IMR-90 (cell line): ENCODE results near the gene BDH1. TPM values are rescaled to one million over a fixed set of nuclear protein-coding genes. Genes with fewer than 3 reads are reported as not detected.

Experiments used
- ATAC-seq: fragments of 200-7000 bp; cut with Tn5 transposase; 2 replicates; pipeline ENCODE4 v1.9.1; 2020; ENCODE audit warnings: low read depth, mild to moderate bottlenecking, moderate library complexity
- BruUV-seq: library from RNA; stranded (reverse); fragments of 400-500 nt; replicated peaks from 2 replicates; lab custom pipeline; 2021; lab: Mats Ljungman, UMichigan
- CTCF ChIA-PET: fragments of 300-600 bp; formaldehyde crosslinking; extraction: SDS; loops from one replicate; lab custom pipeline; 2021; ENCODE audit warnings: antibody characterized with exemption; lab: Yijun Ruan, JAX
- POLR2A ChIA-PET: fragments of 300-600 bp; sonication (Branson Sonifier 250); formaldehyde crosslinking; loops from one replicate; lab custom pipeline; 2022; ENCODE audit warnings: antibody characterized with exemption; ENCODE audit not compliant: unreplicated experiment; lab: Charles Lee
- DNase-seq: peaks from one replicate; pipeline ENCODE4 v3.0.0; 2013
- H2AFZ ChIP-seq: replicated peaks from 2 replicates; pipeline ENCODE3; 2013; ENCODE audit warnings: low read length, mild to moderate bottlenecking; ENCODE audit not compliant: poor library complexity
- H2AK5ac ChIP-seq: 2 replicates; pipeline ENCODE4 v1.6.1; 2013; ENCODE audit warnings: low read depth, low read length, inconsistent platforms
- H2AK9ac ChIP-seq: replicated peaks from 2 replicates; pipeline ENCODE3; 2013; ENCODE audit warnings: mild to moderate bottlenecking, low read depth, low read length, moderate library complexity; ENCODE audit not compliant: poor library complexity
- H2BK120ac ChIP-seq: 2 replicates; pipeline ENCODE4 v1.6.1; 2013; ENCODE audit warnings: low read depth, low read length, inconsistent platforms
- H2BK15ac ChIP-seq: 3 replicates; pipeline ENCODE4 v1.6.1; 2013; ENCODE audit warnings: low read depth, low read length, inconsistent platforms
- H2BK20ac ChIP-seq: 2 replicates; pipeline ENCODE4 v1.6.1; 2013; ENCODE audit warnings: low read depth, mild to moderate bottlenecking, inconsistent platforms, low read length, moderate library complexity
- H2BK5ac ChIP-seq: 2 replicates; pipeline ENCODE4 v1.6.1; 2013; ENCODE audit warnings: mild to moderate bottlenecking, low read depth, low read length, inconsistent platforms; ENCODE audit not compliant: poor library complexity, severe bottlenecking
- H3K14ac ChIP-seq: replicated peaks from 2 replicates; pipeline ENCODE4 v1.6.1; 2013; ENCODE audit warnings: low read depth, low read length, inconsistent platforms
- H3K18ac ChIP-seq: 2 replicates; pipeline ENCODE4 v1.6.1; 2013; ENCODE audit warnings: low read depth, low read length, control low read depth
- H3K23ac ChIP-seq: 2 replicates; pipeline ENCODE4 v1.6.1; 2013; ENCODE audit warnings: low read depth, low read length, inconsistent platforms
- H3K27ac ChIP-seq: 2 replicates; pipeline ENCODE4 v1.5.1; 2013; ENCODE audit warnings: mild to moderate bottlenecking, control low read depth, low read length; ENCODE audit not compliant: insufficient read depth
- H3K27me3 ChIP-seq: 2 replicates; pipeline ENCODE4 v1.6.1; 2013; ENCODE audit warnings: low read length; ENCODE audit not compliant: control insufficient read depth, insufficient read depth
- H3K36me3 ChIP-seq: 2 replicates; pipeline ENCODE4 v1.6.1; 2013; ENCODE audit warnings: low read length, mixed read lengths; ENCODE audit not compliant: control insufficient read depth, insufficient read depth
- H3K4ac ChIP-seq: 2 replicates; pipeline ENCODE4 v1.6.1; 2013; ENCODE audit warnings: low read depth, low read length, inconsistent platforms
- H3K4me1 ChIP-seq: 2 replicates; pipeline ENCODE4 v1.6.1; 2013; ENCODE audit warnings: low read length, mixed read lengths; ENCODE audit not compliant: control insufficient read depth, insufficient read depth
- H3K4me2 ChIP-seq: 2 replicates; pipeline ENCODE4 v1.6.1; 2013; ENCODE audit warnings: low read depth, mild to moderate bottlenecking, control low read depth, low read length, moderate library complexity
- H3K4me3 ChIP-seq: 2 replicates; pipeline ENCODE4 v1.5.1; 2013; ENCODE audit warnings: low read depth, mild to moderate bottlenecking, control low read depth, low read length, moderate library complexity; ENCODE audit not compliant: insufficient read depth
- H3K56ac ChIP-seq: 2 replicates; pipeline ENCODE4 v1.6.1; 2013; ENCODE audit warnings: low read length, inconsistent platforms; ENCODE audit not compliant: insufficient read depth; ENCODE audit errors: extremely low read depth
- H3K79me1 ChIP-seq, 2 experiments: 2 replicates each; pipeline ENCODE4 v1.6.1; 2013; ENCODE audit warnings: low read length in 2 of 2, inconsistent platforms in 1 of 2, low read depth in 1 of 2
- H3K9ac ChIP-seq: 2 replicates; pipeline ENCODE4 v1.6.1; 2013; ENCODE audit warnings: low read depth, low read length, control low read depth
- H3K9me1 ChIP-seq: 2 replicates; pipeline ENCODE4 v1.6.1; 2013; ENCODE audit warnings: low read length, inconsistent platforms; ENCODE audit not compliant: insufficient read depth
- H3K9me3 ChIP-seq: 2 replicates; pipeline ENCODE4 v1.6.1; 2013; ENCODE audit warnings: low read length; ENCODE audit not compliant: control insufficient read depth, insufficient read depth
- H4K20me1 ChIP-seq: 2 replicates; pipeline ENCODE4 v1.6.1; 2013; ENCODE audit warnings: low read length, inconsistent platforms; ENCODE audit not compliant: insufficient read depth
- H4K5ac ChIP-seq: 2 replicates; pipeline ENCODE4 v1.6.1; 2013; ENCODE audit warnings: mild to moderate bottlenecking, low read depth, low read length, control low read depth
- H4K8ac ChIP-seq, 2 experiments: 2 replicates each; pipeline ENCODE4 v1.6.1; 2013; ENCODE audit warnings: low read depth in 2 of 2, low read length in 2 of 2, control low read depth in 1 of 2, inconsistent platforms in 1 of 2
- H4K91ac ChIP-seq: 2 replicates; pipeline ENCODE4 v1.6.1; 2013; ENCODE audit warnings: low read depth, low read length, inconsistent platforms; ENCODE audit not compliant: insufficient read depth
- BHLHE40 ChIP-seq: fragments of 150-350 bp; IDR thresholded peaks from 2 replicates; pipeline ENCODE4 v1.6.1; 2016; ENCODE audit warnings: mild to moderate bottlenecking, low read depth, low read length
- FOS ChIP-seq: fragments of 150-350 bp; IDR thresholded peaks from 2 replicates; pipeline ENCODE4 v1.6.1; 2016; ENCODE audit warnings: low read depth, low read length
- POLR2A ChIP-seq: IDR thresholded peaks from 2 replicates; pipeline ENCODE4 v1.6.1; 2012; ENCODE audit warnings: mild to moderate bottlenecking, low read depth, low read length
- RAD21 ChIP-seq: IDR thresholded peaks from 2 replicates; pipeline ENCODE4 v1.6.1; 2012; ENCODE audit warnings: low read length, improper control_type of control experiment
- RFX5 ChIP-seq: IDR thresholded peaks from 2 replicates; pipeline ENCODE4 v1.8.0; 2012; ENCODE audit warnings: low read depth, mild to moderate bottlenecking, low read length, moderate library complexity
- SMC3 ChIP-seq: fragments of 150-350 bp; IDR thresholded peaks from 2 replicates; pipeline ENCODE4 v1.6.1; 2016; ENCODE audit warnings: low read depth, mild to moderate bottlenecking, antibody characterized with exemption, low read length, moderate library complexity
- WGBS, 2 experiments: methylation state at CpG; one replicate each; pipeline versions ENCODE4 v1.1.5 to v1.1.7; 2013; ENCODE audit warnings: missing lambda C conversion rate in 2 of 2; ENCODE audit not compliant: insufficient read length in 1 of 2; ENCODE audit errors: extremely low coverage in 2 of 2; 5-methylcytosine and 5-hydroxymethylcytosine counted together
- dilution Hi-C: fragments of 300-500 bp; cut with HindIII; formaldehyde crosslinking; loops from one replicate; pipeline ENCODE4 v1.14.3; 2018; ENCODE audit warnings: low sequenced_read_pairs; ENCODE audit not compliant: unreplicated experiment
- in situ Hi-C: fragments of 300-500 bp; cut with MboI; formaldehyde crosslinking; loops from 3 replicates; pipeline ENCODE4 v1.14.3; 2019; ENCODE audit warnings: low sequenced_read_pairs, inconsistent platforms, mixed read lengths
- intact Hi-C: fragments of 100-400 bp; cut with micrococcal nuclease; formaldehyde crosslinking; loops from 2 replicates; pipeline ENCODE4 v1.10.0; 2022
- polyA plus RNA-seq, 3 experiments: library from polyadenylated mRNA; depleted of rRNA; stranded (reverse); fragments of >200 nt; gene quantifications; 2 replicates each; pipeline ENCODE4 v1.2.3, GENCODE V29; 2012; ENCODE audit warnings: low replicate concordance in 1 of 3
- total RNA-seq: library from RNA; depleted of rRNA; stranded (reverse); fragments of >200 nt; gene quantifications from 2 replicates; pipeline ENCODE4 v1.2.3, GENCODE V29; 2012
- TF ChIP-seq, protein P1 (sequence below): conservative IDR thresholded peaks from 2 replicates; pipeline ENCODE4 v1.5.1; 2012; ENCODE audit warnings: mild to moderate bottlenecking, low read depth, low read length, improper control_type of control experiment

BDH1 gene
- total and polyA plus RNA-seq, 2 of the 4 experiments (the other 2 are of a cell fraction): 2.7 to 4.4 TPM

DNA sequence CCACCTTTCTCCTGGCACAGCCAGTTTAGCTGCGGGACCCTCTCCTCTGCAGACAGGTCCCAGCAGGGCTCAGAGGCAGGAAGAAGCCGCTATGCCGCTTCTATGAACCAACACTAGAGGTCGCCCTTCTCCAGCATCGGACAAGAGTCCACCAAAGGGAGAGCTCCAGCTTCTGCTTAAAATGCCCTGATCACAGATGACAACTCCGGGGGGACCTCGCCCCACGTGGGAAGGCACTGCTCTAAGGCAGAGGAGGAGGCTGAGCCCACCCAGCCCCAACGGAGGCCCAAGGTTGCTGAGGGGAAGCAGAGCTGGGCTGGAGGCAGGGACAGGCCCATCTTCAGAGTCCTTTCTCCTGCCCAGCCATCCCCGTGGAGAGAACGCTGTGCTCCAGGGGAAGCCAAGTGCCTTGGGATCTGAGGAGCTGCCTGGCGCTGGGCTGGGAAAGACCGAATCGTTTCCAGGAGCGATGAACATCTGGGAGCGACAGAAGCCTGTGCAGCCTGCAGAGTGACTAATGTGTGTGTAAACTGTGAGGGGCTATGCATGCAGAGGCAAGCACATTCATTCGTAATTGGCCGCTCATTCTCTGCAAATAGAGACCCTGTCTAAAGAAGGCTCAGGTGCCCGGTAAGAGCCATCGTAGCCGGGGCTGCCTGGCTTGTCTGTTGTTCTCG is 43.5 kb upstream of the BDH1 start:
- Histone ChIP-seq H3K23ac (no peak overlapping the region), H2BK5ac (no peak overlapping the region), H3K9me1 (no peaks in the 10 kb centered on the region), H4K91ac (no peak overlapping the region), H2BK120ac (no peak overlapping the region), H2BK20ac (no peak overlapping the region), H3K9ac (no peak overlapping the region), H3K27me3 (0 out of 2 replicates have a peak, but pooled peaks cover 2% of the 10 kb centered on the region), H3K9me3 (no peaks in the 10 kb centered on the region), H2AK9ac (no peak overlapping the region), H2BK15ac (no peak overlapping the region), H4K8ac (no peak overlapping the region), H3K4ac (no peak overlapping the region), H3K56ac (no peak overlapping the region), H3K18ac (no peak overlapping the region), H2AK5ac (no peak overlapping the region), H3K4me1 (peaks cover 3% of the 10 kb centered on the region; the same call in 1 of the 2 replicates), H3K4me2 (peak overlapping the region; percentile 89), H3K27ac (no peak overlapping the region), H2AFZ (peak overlapping the region; percentile 85), H3K14ac (no peak overlapping the region), H3K36me3 (no peaks in the 10 kb centered on the region), H3K4me3 (no peak overlapping the region), H4K20me1 (peaks cover 8% of the 10 kb centered on the region; the same call in 1 of the 2 replicates), H3K79me1 (no peaks in the 10 kb centered on the region), H4K5ac (no peak overlapping the region)
- POLR2A ChIA-PET: no interaction called here
- peak; percentile 97 for ATAC-seq
- TF ChIP-seq POLR2A (no peak), FOS (no peak), RFX5 (peak; percentile 39; the same call in 1 of the 2 replicates), SMC3 (peak; percentile 56), BHLHE40 (no peak), RAD21 (peak; percentile 87)
- TF ChIP-seq, protein P1, sequence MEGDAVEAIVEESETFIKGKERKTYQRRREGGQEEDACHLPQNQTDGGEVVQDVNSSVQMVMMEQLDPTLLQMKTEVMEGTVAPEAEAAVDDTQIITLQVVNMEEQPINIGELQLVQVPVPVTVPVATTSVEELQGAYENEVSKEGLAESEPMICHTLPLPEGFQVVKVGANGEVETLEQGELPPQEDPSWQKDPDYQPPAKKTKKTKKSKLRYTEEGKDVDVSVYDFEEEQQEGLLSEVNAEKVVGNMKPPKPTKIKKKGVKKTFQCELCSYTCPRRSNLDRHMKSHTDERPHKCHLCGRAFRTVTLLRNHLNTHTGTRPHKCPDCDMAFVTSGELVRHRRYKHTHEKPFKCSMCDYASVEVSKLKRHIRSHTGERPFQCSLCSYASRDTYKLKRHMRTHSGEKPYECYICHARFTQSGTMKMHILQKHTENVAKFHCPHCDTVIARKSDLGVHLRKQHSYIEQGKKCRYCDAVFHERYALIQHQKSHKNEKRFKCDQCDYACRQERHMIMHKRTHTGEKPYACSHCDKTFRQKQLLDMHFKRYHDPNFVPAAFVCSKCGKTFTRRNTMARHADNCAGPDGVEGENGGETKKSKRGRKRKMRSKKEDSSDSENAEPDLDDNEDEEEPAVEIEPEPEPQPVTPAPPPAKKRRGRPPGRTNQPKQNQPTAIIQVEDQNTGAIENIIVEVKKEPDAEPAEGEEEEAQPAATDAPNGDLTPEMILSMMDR: peak; percentile 85
- intact Hi-C loops (no loop called here), in situ Hi-C loops (no loop called here), dilution Hi-C loops (no loop called here)
- CTCF ChIA-PET: interaction anchor here (0.5 to 1.1 kb wide), 6 partner anchors 9 to 197 kb away, joined by 3 to 8 read pairs (median 5); no protein-coding TSS in a partner anchor
- WGBS, 2 experiments: 13% methylated on average over 9 of the region's 22 CpGs; no CpG with 5 or more reads in 1 of the 2 experiments
- no TSS peak for BruUV-seq
- peak; percentile 77 for DNase-seq
